Measurements from ENCODE around the gene MBD3. TPM values are rescaled to one million over a fixed set of nuclear protein-coding genes. Genes with fewer than 3 reads are reported as not detected.

Gene MBD3
- total RNA-seq, 1 donor: 78.5 TPM

DNA sequence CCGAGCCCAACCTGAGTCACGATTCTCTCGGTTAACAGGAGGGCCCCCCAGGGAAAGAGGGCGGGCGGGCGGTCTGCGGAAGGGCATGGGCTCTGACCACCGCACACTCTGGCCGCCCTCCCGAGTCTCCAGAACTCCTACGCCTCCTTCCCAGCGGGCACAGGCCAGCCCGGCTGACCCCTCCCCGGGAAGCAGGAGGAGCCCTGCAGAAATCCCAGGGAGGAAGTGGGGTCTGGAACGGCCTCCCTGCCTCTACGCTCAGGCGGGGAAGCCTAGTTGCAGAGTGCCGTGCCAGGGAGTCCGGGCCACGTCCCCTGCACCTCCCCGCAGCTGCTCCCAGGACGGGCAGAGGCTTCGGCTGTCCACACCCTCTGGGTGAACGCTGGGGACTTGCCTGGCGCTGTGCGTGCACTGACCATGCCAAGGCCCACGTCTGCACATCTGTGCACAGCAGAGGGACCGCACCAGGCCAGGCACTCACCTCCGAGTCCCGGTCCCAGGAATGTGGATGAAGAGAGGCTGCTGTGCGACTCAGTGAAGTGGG lies 39.0 kb upstream of the MBD3 start:
- H3K9me3 ChIP-seq (ENCODE audit: low read depth, low read length): no peaks in the 10 kb centered on the region
- no peak overlapping the region for H3K4me2 ChIP-seq (ENCODE audit: insufficient read depth, low read length)
- no peak for DNase-seq (ENCODE audit: insufficient read length, low spot score, missing footprints)
- TF ChIP-seq, protein P1, sequence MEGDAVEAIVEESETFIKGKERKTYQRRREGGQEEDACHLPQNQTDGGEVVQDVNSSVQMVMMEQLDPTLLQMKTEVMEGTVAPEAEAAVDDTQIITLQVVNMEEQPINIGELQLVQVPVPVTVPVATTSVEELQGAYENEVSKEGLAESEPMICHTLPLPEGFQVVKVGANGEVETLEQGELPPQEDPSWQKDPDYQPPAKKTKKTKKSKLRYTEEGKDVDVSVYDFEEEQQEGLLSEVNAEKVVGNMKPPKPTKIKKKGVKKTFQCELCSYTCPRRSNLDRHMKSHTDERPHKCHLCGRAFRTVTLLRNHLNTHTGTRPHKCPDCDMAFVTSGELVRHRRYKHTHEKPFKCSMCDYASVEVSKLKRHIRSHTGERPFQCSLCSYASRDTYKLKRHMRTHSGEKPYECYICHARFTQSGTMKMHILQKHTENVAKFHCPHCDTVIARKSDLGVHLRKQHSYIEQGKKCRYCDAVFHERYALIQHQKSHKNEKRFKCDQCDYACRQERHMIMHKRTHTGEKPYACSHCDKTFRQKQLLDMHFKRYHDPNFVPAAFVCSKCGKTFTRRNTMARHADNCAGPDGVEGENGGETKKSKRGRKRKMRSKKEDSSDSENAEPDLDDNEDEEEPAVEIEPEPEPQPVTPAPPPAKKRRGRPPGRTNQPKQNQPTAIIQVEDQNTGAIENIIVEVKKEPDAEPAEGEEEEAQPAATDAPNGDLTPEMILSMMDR (IDR thresholded peaks at IDR 0.05; ENCODE audit: extremely low read depth, low read depth, low read length): no peak
- H3K4me3 ChIP-seq (ENCODE audit: insufficient read depth, low read length): no peak overlapping the region
- H2AFZ ChIP-seq (ENCODE audit: low read length): no peak overlapping the region
- H3K27me3 ChIP-seq (ENCODE audit: insufficient read depth, low read length): no peaks in the 10 kb centered on the region
- peaks cover 16% of the 10 kb centered on the region for H3K79me2 ChIP-seq (ENCODE audit: insufficient read depth, low read length)
- H4K20me1 ChIP-seq (ENCODE audit: insufficient read depth, low read length): peaks cover 11% of the 10 kb centered on the region
- H3K36me3 ChIP-seq (ENCODE audit: insufficient read depth, low read length): peaks cover 9% of the 10 kb centered on the region
- no peaks in the 10 kb centered on the region for H3K4me1 ChIP-seq (ENCODE audit: insufficient read depth, low read length)
- no peak overlapping the region for H3K27ac ChIP-seq (ENCODE audit: low read depth, low read length)

DNA sequence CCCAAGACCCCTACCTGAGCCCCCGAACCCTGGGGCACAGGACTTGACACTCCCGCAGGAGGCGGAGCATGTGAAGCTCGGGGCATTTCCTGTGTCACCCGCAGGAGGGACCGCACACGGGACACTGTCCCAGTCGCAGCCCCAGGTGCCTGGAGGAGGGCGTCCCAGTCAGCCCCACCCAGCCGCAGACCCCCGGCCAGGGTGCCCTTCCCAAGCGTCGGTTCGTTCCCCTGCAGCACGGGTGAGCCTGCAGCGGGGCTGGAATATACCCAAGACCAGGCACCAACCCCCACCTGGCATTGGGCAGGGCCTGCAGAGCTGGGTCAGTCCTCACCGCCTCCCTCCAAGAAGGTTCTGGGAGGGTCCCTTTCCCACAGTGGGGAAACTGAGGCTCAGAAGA lies 38.1 kb upstream of the MBD3 start:
- DNase-seq (ENCODE audit: insufficient read length, low spot score, missing footprints): peak; percentile 71
- H3K27me3 ChIP-seq (ENCODE audit: insufficient read depth, low read length): no peaks in the 10 kb centered on the region
- no peaks in the 10 kb centered on the region for H3K4me1 ChIP-seq (ENCODE audit: insufficient read depth, low read length)
- H3K36me3 ChIP-seq (ENCODE audit: insufficient read depth, low read length): peaks cover 11% of the 10 kb centered on the region
- H3K27ac ChIP-seq (ENCODE audit: low read depth, low read length): no peak overlapping the region
- no peaks in the 10 kb centered on the region for H3K9me3 ChIP-seq (ENCODE audit: low read depth, low read length)
- peaks cover 11% of the 10 kb centered on the region for H4K20me1 ChIP-seq (ENCODE audit: insufficient read depth, low read length)
- H2AFZ ChIP-seq (ENCODE audit: low read length): no peak overlapping the region
- peaks cover 12% of the 10 kb centered on the region for H3K79me2 ChIP-seq (ENCODE audit: insufficient read depth, low read length)
- TF ChIP-seq, protein P1 (IDR thresholded peaks at IDR 0.05; ENCODE audit: extremely low read depth, low read depth, low read length): no peak
- H3K4me3 ChIP-seq (ENCODE audit: insufficient read depth, low read length): no peak overlapping the region
- H3K4me2 ChIP-seq (ENCODE audit: insufficient read depth, low read length): no peak overlapping the region

DNA sequence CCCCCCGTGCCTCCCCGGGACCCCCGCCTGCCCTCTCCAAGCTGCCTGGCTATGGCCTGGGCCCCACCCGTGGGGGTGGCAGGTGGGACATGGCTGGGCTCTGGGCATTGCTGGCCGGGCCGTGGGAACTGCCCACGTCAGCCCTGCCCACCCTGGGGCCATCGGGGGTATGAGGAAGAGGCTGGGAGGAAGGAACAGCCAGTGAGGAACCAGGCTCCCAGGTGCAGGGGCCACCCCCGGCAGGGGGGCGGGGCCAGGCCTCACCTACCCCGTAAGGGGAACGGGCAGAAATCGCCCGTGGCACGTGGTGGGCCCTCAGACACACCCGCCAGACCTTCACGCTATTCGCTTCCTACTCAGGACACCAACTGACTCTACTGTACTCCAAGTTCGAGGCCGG lies 37.3 kb upstream of the MBD3 start:
- TF ChIP-seq, protein P1 (IDR thresholded peaks at IDR 0.05; ENCODE audit: extremely low read depth, low read depth, low read length): no peak

DNA sequence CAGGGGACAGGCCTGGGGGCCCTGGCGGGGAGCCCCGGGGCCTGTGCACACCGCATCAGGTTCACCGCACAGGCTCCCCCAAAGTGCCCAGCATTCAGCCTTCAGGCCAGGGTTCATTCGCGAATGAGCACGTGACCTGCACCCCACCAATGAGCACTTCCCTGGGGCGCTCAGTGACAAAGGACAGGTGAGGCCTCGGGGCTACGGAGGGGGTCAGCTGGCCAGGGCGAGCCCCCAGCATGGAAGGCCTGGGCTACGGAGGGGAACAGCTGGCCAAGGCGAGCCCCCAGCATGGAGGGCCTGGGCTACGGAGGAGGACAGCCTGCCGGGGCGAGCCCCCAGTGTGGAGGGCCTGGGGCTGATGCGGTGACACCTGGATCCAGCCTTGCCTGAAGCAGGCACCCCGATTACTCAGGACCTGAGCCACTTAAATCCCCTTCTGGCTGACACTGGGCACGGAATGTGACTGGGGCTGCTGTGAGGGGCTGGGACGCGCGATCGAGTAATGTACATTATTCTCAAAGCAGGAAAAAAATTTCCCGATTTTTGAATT lies 36.7 kb upstream of the MBD3 start:
- no peak overlapping the region for H3K27ac ChIP-seq (ENCODE audit: low read depth, low read length)
- peaks cover under 1% of the 10 kb centered on the region for H3K79me2 ChIP-seq (ENCODE audit: insufficient read depth, low read length)
- H3K4me2 ChIP-seq (ENCODE audit: insufficient read depth, low read length): no peak overlapping the region
- TF ChIP-seq, protein P1 (IDR thresholded peaks at IDR 0.05; ENCODE audit: extremely low read depth, low read depth, low read length): no peak
- no peak overlapping the region for H3K4me3 ChIP-seq (ENCODE audit: insufficient read depth, low read length)
- H4K20me1 ChIP-seq (ENCODE audit: insufficient read depth, low read length): peaks cover 5% of the 10 kb centered on the region
- no peaks in the 10 kb centered on the region for H3K9me3 ChIP-seq (ENCODE audit: low read depth, low read length)
- H3K27me3 ChIP-seq (ENCODE audit: insufficient read depth, low read length): no peaks in the 10 kb centered on the region
- H2AFZ ChIP-seq (ENCODE audit: low read length): no peak overlapping the region
- DNase-seq (ENCODE audit: insufficient read length, low spot score, missing footprints): no peak
- H3K4me1 ChIP-seq (ENCODE audit: insufficient read depth, low read length): no peaks in the 10 kb centered on the region
- peaks cover 15% of the 10 kb centered on the region for H3K36me3 ChIP-seq (ENCODE audit: insufficient read depth, low read length)

More for the DNA sequence above, 37.3 kb upstream of the MBD3 start:
- no peak overlapping the region for H3K27ac ChIP-seq (ENCODE audit: low read depth, low read length)
- H4K20me1 ChIP-seq (ENCODE audit: insufficient read depth, low read length): peaks cover 11% of the 10 kb centered on the region
- H2AFZ ChIP-seq (ENCODE audit: low read length): no peak overlapping the region
- H3K27me3 ChIP-seq (ENCODE audit: insufficient read depth, low read length): no peaks in the 10 kb centered on the region
- no peak overlapping the region for H3K4me3 ChIP-seq (ENCODE audit: insufficient read depth, low read length)
- H3K36me3 ChIP-seq (ENCODE audit: insufficient read depth, low read length): peaks cover 16% of the 10 kb centered on the region
- H3K4me2 ChIP-seq (ENCODE audit: insufficient read depth, low read length): no peak overlapping the region
- DNase-seq (ENCODE audit: insufficient read length, low spot score, missing footprints): peak; percentile 81
- peaks cover 5% of the 10 kb centered on the region for H3K79me2 ChIP-seq (ENCODE audit: insufficient read depth, low read length)
- H3K4me1 ChIP-seq (ENCODE audit: insufficient read depth, low read length): no peaks in the 10 kb centered on the region
- no peaks in the 10 kb centered on the region for H3K9me3 ChIP-seq (ENCODE audit: low read depth, low read length)
